Activated naive CD4-positive, alpha-beta T cell treated with Interleukin-2 at 50 U/mL for 16 hours (primary cell): ENCODE measurements around the gene OPRD1.
A peak's percentile ranks its signal among the peaks of the same experiment; 100 is the strongest.
"Not testable (repeated sequence)": the region's sequence is repeated elsewhere in the genome, so short reads cannot be mapped to it uniquely, and the experiment has no call there.

Experiments
- DNase-seq: peaks from one replicate; pipeline ENCODE4 v3.0.0-alpha.2; 2020

The OPRD1 gene

DNA sequence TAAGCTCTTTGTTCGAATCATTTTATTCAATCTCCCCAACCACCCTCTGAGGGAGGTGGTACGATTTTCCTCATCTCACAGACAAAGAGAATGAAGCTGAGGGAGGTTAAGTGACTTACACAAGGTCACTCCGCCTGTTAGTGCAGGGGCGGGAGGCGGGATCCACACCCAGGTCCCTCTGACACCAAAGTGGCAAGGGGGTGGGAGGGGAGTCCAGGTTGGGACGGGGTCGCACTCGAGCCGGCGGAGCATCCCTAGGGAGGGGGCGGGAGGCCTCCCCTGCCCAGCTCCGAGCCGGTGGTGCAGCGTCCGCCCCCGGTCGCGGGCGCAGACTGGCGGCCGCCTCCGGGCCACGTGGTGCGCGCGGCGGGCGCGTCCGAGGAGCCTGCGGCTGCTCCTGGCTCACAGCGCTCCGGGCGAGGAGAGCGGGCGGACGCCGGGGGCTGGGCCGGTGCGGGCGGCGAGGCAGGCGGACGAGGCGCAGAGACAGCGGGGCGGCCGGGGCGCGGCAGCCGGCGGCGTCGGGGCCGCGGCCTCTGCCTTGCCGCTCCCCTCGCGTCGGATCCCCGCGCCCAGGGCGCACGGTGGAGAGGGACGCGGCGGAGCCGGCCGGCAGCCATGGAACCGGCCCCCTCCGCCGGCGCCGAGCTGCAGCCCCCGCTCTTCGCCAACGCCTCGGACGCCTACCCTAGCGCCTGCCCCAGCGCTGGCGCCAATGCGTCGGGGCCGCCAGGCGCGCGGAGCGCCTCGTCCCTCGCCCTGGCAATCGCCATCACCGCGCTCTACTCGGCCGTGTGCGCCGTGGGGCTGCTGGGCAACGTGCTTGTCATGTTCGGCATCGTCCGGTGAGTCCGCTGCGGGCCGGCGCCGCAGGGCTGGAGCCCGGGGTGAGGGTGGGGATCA lies at the start of gene OPRD1:
Gene OPRD1, plus strand, starts transcription at position 405 of the 903 bp plus-strand sequence. Its CDS starts 214 bp downstream, at position 619.
- DNase-seq: no peak

DNA sequence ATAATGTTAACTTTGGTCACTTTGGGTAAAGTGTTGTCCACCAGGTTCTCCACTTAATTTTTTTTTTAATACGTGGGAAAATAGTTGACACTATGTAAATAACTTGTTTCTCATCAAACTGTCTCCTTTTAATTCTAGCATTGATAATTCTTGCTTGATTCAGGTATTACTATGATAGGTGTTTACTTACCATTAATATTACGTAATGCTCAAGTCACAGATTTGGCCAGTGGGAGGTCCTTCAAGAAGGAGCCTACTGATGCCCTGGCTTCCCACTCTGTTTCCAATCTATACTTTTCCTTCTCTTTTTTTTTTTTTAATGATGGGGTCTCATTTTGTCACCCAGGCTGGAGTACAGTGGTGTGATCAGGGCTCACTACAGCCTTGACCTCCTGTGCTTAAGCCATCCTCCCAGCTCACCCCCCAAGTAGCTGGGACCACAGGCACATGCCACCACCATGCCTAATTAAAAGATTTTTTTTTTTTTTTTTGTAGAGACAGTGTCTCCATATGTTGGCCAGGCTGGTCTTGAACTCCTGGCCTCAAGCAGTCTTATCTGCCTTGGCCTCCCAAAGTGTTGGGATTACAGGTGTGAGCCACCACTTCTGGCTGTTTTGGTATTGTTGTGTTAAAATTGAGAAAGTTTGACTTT lies 45.3 kb upstream of the OPRD1 start:
- DNase-seq: no peak

DNA sequence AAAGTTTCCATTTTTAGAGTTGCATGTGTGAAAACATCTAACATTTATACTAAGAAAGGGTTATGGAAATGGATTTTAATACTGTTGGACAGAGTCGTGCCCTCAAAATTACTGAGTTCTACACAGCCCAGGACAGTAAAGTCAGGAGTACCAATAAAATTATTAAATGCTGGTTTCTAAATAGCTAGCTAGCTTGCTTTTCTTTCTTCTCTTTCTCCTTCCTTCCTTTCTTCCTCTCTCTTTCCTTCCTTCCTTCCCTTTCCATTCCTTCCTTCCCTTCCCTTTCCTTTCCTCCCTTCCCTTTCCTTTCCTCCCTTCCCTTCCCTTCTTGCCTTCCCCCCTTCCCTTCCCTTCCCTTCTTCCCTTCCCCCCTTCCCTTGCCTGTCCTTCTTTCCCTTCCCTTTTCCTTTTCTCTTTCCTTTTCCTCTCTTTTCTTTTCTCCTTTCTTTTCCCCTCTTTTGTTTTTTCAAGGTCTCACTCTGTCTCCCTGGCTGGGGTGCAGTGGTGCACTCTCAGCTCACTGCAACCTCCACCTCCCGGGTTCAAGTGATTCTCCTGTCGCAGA lies 41.3 kb upstream of the OPRD1 start:
- no peak for DNase-seq

DNA sequence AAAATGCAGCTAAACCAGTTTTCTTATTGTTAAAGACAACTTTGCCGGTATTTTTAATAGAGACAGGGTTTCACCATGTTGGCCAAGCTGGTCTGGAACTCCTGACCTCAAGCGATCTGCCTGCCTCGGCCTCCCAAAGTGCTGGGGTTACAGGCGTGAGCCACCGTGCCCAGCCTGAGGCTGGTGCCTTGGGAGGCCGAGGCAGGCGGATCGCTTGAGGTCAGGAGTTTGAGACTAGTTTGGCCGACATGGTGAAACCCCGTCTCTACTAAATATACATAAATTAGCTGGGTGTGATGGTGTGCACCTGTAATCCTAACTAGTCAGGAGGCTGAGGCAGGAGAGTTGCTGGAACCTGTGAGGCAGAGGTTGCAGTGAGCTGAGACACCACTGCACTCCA lies 40.0 kb upstream of the OPRD1 start:
- DNase-seq: not testable (repeated sequence)

DNA sequence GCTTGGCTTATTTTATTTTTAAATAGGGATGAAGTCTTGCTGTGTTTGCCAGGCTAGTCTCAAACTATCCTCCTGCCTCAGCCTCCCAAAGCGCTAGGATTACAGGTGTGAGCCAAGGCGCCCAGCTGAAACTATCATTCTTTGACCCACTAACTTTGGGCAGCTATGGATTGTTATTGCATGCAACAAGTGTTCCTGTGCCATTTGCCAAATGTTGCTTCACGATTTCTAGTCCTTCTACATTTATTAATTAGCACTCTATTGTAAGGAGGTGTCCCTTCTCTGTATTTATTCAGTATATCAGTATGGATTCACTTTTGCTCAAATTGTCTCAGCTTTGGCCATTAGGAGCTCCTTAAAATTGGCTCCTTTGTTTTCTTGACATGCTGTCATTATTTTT lies 38.9 kb upstream of the OPRD1 start:
- DNase-seq: no peak

DNA sequence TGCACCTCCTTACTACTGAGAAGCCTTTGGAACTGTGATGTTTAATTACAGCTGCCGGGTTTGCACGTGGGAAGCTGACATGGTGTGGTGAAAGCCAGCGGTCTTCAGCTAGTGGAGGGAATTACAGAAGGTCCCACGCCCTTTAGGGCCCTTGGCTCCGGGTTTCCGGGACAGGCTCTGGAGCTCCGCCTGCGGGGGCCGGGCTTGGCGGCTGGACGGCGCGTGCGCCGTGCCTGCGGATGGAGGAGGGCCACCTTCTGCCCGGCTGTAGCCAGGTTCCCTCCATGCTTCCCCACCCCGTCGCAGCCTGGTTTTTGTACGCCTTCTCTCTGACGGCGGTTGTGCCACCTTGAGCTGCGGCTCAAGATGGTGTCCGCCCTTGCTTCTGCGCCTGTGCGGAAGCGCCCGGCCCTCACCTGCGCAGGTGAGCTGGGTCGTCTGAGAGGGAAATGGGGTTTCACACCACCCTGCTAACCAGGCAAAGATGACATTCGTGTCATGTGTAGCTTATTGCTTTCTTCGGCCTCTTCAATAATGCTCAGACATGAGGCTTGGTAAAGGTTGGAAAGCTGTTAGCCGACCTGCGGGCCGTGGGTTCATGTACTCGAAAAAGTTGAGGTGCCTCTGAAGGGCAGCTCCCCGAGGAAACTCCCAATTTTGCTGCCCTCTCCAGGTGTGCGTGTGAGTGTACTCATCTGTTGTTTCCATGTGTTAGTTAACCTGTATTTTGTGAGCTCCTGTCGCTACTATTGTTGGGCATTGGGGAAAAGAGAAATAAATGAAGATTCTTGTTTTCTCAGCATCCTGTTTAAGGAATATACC lies 36.6 kb upstream of the OPRD1 start:
- peak; percentile 67 for DNase-seq

DNA sequence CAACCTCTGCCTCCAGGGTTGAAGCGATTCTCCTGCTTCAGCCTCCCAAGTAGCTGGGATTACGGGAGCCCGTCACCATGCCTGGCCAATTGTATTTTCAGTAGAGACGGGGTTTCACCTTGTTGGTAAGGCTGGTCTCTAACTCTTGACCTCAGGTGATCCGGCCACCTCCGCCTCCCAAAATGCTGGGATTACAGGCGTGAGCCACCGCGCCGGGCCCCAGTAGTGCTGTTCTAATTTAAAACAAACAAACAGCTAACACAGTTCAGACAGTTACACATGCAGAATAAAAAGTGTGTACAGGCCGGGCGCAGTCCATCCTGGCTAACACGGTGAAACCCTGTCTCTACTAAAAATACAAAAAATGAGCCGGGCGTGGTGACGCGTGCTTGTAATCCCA lies 35.6 kb upstream of the OPRD1 start:
- no peak for DNase-seq

DNA sequence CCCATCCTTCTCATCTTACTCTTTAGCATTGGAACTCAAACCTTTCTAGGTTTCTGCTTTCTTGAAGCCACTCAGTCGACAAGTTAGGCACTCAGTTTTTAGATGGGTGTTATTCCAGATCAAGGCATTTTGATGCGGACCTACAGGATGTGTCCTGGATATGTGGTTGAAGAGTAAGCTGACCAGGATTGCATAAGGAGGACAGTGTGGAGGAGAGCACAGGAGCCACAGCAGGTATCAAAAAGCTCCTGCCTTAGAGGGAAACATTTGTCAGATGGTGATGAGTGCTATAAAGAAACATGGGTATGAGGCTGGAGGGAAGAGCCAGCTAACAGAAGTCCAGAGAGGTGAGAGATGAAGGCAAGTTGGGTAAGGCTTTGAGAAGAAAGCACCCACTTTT lies 33.9 kb upstream of the OPRD1 start:
- DNase-seq: no peak

DNA sequence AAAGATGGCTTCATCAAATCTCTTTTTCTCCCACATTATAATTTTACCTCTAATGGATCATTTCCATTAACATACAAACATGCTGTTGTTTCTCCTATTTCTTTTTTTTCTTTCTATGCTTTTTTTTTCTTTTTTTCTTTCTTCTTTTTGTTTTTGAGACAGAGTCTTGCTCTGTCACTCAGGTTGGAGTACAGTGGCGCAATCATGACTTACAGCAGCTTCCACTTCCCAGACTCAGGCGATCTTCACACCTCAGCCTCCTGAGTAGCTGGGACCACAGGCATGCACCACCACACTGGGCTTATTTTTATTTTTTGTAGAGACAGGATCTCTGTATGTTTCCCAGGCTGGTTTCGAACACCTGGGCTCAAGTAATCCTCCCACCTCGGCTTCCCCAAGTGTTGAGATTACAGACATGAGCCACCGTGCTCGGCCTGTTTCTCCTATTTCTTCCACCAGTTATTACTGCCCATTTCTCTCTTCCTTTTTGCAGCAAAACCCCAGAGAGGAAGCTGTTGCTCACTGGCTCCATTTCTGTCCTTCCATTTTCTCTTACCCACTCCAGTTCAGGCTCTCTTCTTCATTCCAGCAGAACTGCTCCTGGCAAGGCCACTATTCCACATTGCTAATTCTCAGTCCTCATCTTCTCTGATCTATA lies 32.1 kb upstream of the OPRD1 start:
- DNase-seq: no peak

DNA sequence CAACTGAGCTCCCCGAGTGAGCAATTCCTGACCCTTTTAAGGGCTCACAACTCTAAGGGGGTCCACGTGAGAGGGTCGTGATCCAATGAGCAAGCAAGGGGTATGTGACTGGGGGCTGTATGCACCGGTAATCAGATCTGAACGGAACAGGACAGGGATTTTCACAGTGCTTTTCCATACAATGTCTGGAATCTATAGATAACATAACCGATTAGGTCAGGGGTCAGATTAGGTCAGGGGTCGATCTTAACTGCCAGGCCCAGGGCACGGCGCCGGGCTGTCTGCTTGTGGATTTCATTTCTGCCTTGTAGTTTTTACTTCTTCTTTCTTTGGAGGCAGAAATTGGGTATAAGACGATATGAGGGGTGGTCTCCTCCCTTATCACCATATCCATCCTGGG lies 30.7 kb upstream of the OPRD1 start:
- no peak for DNase-seq

DNA sequence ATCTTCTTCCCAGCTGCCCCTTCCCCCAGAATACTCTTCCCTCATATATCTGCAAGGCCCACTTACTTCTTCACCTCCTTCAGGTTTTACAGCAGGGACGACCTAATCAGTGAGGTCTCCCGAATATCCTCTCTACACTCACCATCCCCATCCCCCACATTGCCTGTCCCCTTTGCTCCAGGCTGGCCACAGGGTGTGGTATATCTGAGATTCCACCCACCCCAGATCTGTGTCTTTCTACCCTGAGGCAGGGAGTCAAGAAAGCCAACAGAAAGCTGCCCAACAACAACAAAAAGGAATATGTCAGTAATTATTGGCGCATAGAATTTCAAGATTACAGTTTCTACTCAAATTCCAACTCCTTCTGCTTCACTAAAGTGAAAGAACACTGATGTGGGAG lies 30.0 kb upstream of the OPRD1 start:
- DNase-seq: no peak

DNA sequence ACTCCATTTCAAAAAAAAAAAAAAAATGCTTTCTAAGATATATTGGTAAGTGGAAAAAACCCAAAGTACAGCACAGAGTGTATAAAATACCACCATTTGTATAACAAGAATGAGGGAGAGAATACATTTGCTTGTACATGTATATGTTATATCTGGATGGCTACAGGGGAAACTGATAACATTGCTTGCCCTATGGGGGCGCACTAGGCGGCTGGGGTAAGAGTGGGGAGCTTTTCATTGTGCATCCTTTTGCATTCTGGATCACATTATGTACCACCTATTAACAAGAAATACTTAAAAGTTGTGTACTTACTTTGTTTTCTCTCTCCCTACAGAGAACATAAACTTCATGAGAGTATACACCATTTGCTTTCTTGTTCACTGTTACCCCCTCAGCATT lies 28.6 kb upstream of the OPRD1 start:
- DNase-seq: no peak

DNA sequence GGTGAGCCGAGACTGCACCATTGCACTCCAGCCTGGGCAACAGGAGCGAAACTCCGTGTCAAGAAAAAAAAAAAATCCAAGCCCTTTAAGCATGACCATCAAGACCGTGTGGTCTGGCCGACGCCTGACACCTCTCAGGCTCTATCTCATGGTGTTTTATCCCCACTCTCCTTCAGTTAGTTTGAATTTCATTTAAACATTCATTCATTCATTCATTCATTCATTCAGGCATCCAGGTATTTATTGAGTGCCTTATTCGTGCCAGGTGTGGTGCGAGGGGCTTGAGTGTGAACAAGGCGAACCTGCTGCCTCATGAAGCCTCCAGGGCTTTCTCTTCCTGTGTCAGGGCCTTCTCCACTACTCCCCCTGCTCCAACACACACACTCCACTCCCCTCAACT lies 22.6 kb upstream of the OPRD1 start:
- DNase-seq: no peak

DNA sequence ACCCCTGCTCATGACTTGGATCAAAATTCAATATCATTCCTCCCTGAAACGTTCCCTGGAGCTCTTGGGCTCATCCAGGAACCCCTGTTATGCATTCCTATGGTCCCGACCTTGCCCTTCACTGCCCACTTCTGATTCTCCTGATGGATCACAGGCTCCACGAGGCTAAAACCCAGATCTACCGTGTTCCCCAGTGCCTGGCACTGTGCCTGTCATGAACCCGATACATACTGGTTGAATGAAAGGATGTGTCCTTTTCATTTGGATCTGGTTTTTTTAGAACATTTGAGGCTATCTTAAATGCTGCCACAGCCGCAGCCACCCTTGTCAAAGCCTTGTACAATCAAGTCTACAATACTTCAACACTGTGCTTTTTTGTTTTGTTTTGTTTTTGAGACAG lies 22.2 kb upstream of the OPRD1 start:
- DNase-seq: no peak

DNA sequence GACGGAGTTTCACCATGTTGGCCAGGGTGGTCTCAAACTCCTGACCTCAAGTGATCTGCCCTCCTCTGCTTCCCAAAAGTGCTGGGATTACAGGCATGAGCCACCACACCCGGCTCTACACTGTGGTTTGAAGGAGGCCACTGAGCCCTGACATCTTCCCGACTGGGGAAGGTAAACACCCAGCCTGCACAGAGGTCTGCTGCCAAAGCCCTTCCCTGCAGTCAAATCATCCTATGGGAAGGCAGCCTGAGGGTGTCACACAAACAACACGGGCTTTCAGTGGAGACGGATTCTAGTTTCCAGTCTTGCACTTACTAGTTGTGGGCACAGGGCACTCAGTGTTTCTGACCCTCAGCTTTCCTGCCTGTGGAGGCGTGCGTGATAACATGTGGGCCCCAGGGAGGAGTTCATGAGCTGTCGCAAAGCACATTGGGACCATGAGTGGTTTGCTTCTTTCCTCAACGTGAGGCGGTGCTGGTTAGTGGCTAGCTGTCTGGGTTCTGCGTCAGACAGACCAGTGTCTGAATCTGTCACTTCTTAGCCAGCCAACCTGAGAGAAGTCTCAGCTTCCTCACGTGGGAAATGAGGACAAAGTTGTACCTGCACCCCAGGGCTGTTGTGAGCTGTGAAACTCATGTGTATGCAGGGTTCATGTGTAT lies 21.5 kb upstream of the OPRD1 start:
- DNase-seq: no peak

DNA sequence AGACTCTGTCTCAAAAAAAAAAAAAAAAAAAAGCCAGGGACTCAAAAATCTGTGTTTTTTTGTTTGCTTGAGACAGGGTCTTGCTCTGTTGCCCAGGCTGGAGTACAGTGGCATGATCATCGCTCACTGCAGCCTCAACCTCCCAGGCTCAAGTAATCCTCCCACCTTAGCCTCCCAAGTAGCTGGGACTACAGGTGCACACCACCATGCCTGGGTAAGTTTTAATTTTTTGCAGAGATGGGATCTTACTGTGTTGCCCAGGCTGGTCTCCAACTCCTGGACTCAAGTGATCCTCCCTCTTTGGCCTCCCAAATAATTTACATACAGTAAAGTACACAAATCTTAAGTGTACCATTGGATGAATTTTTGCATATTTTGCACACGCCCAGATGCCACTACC lies 20.0 kb upstream of the OPRD1 start:
- not testable (repeated sequence) for DNase-seq

DNA sequence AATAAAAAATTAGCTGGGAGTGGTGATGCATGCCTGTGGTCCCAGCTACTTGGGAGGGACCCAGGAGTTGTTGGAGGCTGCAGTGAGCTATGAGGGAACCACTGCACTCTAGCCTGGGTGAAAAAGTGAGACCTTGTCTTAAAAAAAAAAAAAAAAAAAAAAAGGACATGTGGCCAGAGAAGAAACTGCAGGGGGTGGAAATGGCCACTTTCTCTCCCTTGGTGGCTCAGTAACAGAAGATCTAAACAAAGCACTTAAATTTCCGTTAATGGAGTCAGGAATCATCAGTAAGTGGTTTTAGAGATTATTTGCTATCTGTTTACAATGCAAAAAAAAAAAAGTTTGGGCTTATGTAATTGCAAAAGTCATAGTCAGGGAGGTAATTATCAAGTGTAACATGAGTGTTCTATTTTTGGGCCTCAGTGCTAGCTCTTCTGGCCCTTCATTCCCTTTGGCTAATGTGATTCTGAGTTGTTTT lies 19.3 kb upstream of the OPRD1 start:
- no peak for DNase-seq

DNA sequence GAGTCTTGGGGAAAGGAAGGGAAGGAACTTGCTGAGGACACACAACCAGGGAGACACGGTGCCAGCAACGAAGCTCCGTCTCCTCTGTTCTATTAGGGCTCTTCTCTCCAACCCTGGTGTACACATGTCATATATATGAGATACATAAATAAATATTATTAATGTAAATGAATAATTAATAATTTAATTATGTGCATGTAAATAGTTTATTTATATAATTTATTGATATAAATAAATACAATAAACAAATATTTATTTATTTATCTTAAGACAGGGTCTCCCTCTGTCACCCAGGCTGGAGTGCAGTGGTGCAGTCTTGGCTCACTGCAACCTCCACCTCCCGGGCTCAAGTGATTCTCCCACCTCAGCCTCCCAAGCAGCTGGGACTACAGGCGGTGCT lies 17.4 kb upstream of the OPRD1 start:
- DNase-seq: not testable (repeated sequence)

DNA sequence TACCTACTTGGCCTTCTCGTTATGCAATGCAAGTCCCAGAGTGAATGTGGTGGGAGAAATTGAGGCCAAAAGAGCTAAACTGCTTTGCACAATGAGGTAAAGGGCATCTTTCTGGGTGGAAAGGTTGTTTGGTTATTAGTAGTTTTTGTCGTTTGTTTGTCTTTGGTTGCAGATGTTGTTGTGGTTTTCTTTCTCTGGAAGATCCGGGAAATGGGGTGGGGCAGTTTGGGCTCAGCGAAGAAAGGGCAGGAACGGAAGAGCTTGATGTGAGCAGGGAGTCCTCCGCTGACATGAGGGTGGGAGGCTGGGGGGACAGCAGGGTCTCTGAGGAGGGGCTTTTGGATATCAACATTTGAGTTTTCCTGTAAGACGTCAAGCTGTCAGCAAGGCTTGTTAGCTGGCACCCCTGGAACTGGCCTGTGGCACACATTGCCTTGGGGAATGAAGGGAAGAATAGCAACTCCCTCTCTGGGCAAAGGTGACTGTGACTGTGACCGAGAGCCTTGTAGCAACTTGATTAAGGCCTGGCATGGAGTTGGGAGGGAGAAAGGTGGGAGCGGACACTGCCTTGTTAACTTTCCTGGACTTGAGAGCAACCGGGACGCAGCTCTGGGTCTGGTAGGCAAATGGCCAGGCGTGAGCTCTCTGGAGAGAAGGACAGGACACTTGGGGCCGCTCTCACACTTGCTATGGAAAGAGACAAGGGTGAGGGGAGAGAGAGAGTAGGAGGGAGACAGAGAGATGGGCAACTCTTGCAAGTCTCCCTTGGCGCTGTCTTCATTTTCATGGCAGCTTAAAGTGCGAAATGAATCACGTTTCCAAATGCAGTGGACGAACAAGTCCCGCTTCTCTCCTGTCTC lies 15.4 kb upstream of the OPRD1 start:
- no peak for DNase-seq

DNA sequence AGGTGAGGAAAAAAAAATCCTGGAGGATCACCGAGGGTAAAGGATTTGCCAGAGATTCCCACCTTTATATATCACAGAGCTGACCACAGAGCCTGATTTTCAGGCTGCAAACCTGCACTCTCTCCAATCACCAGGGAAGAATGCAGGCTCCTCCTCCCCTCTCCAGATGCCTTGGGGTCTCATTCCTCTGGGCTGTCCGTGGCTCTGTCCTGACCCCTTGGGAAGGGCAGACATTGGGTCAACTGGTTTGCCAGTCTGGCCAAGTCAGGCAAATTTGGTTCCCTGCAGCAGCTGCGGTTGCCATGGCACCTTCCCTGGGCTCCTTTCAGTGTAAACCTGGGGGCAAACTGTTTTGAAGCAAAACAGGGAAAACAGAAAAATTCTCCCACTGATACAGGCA lies 11.6 kb upstream of the OPRD1 start:
- DNase-seq: no peak

DNA sequence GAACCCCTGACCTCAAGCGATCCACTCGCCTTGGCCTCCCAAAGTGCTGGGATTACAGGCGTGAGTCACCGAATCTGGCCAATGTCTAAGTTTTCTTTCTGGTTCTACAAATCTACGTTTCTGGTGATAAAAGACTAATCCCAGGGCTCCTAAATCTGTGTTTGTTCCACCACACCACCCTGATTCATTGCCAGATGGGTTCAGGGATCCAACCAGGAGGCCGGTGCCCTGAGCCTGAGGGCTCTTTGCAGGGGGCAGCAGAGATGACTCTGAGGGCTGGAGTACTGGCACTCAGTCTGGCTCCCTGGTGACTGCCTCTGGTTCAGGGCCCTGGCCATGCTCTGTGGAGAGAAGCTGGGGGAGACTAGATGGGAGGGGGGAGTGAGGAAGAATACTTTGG lies 10.5 kb upstream of the OPRD1 start:
- no peak for DNase-seq
